ENCODE measurements around the gene ESRRG. TPM values are rescaled to one million over a fixed set of nuclear protein-coding genes. Genes with fewer than 3 reads are reported as not detected.

ESRRG gene
- total RNA-seq, 4 donors from 2014 or later = 0.76 to 7.0 (median 5.2) TPM

- intact Hi-C loops (cut with DNase I; ENCODE audit: low total_unique reads) = no loop called here
Observed at GRCh38 chr1:216662681-216663080, 60.5 kb downstream of the ESRRG start.

GRCh38 chr1:216660561-216660960, 62.7 kb downstream of the ESRRG start:
- TF ChIP-seq CTCF (IDR thresholded peaks at IDR 0.05) (no peak), POLR2A (IDR thresholded peaks at IDR 0.05) (no peak)
- 63 to 88% methylated on average over 1 of the region's 1 CpG for WGBS, 2 donors
- no peak for DNase-seq (ENCODE audit: low spot score in 2 of 2)
- no peak overlapping the region for H3K4me3 ChIP-seq (ENCODE audit: low read depth, poor library complexity, severe bottlenecking)
- intact Hi-C loops (cut with DNase I; ENCODE audit: low total_unique reads) = no loop called here

More at GRCh38 chr1:216662681-216663080, 60.5 kb downstream of the ESRRG start:
- 76 to 85% methylated on average over 3 of the region's 3 CpGs for WGBS, 2 donors
- no peak for TF ChIP-seq CTCF (IDR thresholded peaks at IDR 0.05)
- TF ChIP-seq POLR2A (IDR thresholded peaks at IDR 0.05) = no peak
- no peak overlapping the region for H3K4me3 ChIP-seq (ENCODE audit: low read depth, poor library complexity, severe bottlenecking)
- no peak for DNase-seq (ENCODE audit: low spot score in 2 of 2)

GRCh38 chr1:216653001-216653400, 70.2 kb downstream of the ESRRG start:
- DNase-seq (ENCODE audit: low spot score in 2 of 2) = no peak
- no peak overlapping the region for H3K4me3 ChIP-seq (ENCODE audit: low read depth, poor library complexity, severe bottlenecking)
- intact Hi-C loops (cut with DNase I; ENCODE audit: low total_unique reads) = no loop called here
- 65 to 75% methylated on average over 4 of the region's 4 CpGs for WGBS, 2 donors
- TF ChIP-seq POLR2A (IDR thresholded peaks at IDR 0.05) (no peak), CTCF (IDR thresholded peaks at IDR 0.05) (no peak)

- no peak overlapping the region for H3K4me3 ChIP-seq (ENCODE audit: low read depth, poor library complexity, severe bottlenecking)
- no peak for DNase-seq (ENCODE audit: low spot score in 2 of 2)
- TF ChIP-seq CTCF (IDR thresholded peaks at IDR 0.05) = no peak
- TF ChIP-seq POLR2A (IDR thresholded peaks at IDR 0.05) = no peak
- intact Hi-C loops (cut with DNase I; ENCODE audit: low total_unique reads) = no loop called here
- 79 to 84% methylated on average over 6 of the region's 6 CpGs for WGBS, 2 donors
Observed at GRCh38 chr1:216651826-216652418, 71.3 kb downstream of the ESRRG start.

- no peak for DNase-seq (ENCODE audit: low spot score in 2 of 2)
- WGBS, 2 donors = 84 to 89% methylated on average over 1 of the region's 1 CpG
- no peak for TF ChIP-seq CTCF (IDR thresholded peaks at IDR 0.05)
- no peak for TF ChIP-seq POLR2A (IDR thresholded peaks at IDR 0.05)
- intact Hi-C loops (cut with DNase I; ENCODE audit: low total_unique reads) = no loop called here
- no peak overlapping the region for H3K4me3 ChIP-seq (ENCODE audit: low read depth, poor library complexity, severe bottlenecking)
Observed at GRCh38 chr1:216643176-216643575, 80.1 kb downstream of the ESRRG start.

Measured in lower leg skin (tissue), 4 donors.